GM12891 (cell line): Measurements from ENCODE around the gene UXS1.

ENCODE experiments used
- POLR2A ChIP-seq: IDR thresholded peaks from 2 replicates; pipeline ENCODE4 v1.6.1; 2011; ENCODE audit warnings: low read depth, low read length, control low read depth
- POLR2AphosphoS5 ChIP-seq: IDR thresholded peaks from 2 replicates; pipeline ENCODE4 v1.6.1; 2011; ENCODE audit warnings: low read depth, low read length, control low read depth
- TAF1 ChIP-seq: IDR thresholded peaks from 2 replicates; pipeline ENCODE4 v1.6.1; 2011; ENCODE audit warnings: low read depth, low read length, control low read depth

DNA sequence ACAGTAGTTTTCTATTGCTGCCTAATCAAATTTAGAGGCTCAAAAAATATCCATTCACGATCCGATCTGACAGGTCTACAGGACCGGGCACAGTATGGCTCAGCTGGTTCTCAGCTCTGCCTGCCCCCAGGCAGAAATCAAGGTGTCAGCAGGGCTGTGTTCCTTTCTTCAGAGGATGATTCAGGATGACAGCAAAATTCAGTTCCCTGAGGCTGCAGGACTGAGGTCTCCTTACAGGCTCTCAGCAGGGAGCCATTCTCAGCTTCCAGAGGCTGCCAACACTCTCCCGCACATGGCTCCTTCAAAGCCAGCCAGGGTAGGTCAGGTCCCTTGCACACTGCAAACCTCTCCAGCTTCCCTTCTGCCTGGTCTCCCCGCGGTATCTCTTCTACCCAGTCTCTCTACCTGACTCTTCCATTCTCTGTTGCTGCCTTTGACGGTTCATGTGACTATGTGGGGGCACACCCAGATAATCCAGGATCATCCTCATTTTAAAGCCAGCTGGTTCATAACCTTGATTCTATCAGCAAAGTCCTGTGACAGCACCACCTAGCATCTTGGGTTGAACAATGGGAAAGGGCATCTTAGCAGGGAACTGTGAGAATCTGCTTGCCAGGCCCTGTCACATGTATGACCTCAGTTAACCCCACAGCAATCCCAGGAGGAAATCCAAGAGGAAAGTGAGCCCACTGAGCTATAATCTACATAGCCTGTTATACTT, 50.4 kb downstream of the UXS1 start:
- TF ChIP-seq POLR2A (no peak), POLR2AphosphoS5 (no peak), TAF1 (no peak)
